HG02970 (cell line): ENCODE results near the gene MIAT.

ENCODE experiments used
- ATAC-seq: cut with Tn5 transposase; IDR thresholded peaks from one replicate; pipeline ENCODE4 v1.9.1; 2021; ENCODE audit warnings: mild to moderate bottlenecking, moderate library complexity, moderate number of reproducible peaks; ENCODE audit not compliant: unreplicated experiment, low FRiP score

The MIAT gene

GRCh38 chr22:26718905-26719304 is 61.5 kb downstream of the MIAT start:
- ATAC-seq = no peak

GRCh38 chr22:26722159-26722558 is 64.8 kb downstream of the MIAT start:
- no peak for ATAC-seq

DNA sequence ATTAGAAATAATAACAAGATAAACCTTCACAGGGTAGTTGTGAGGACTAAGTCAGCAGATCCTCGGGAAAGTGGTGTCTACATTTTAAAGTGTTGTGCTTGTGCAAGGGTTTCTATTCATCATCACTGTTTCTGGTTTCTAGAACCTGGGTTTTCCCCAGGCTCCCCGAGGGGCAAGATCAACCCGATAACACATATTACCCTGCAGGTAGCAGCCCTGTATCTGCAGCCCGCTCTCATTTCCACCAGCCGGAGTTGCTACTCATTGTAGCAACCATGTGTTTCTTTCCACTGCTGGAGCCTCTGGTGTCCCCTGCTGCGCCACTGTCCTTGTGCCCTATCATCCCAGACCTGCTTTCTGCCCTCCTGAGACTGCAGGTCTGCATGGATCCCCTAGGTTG is 67.0 kb downstream of the MIAT start:
- ATAC-seq = no peak

DNA sequence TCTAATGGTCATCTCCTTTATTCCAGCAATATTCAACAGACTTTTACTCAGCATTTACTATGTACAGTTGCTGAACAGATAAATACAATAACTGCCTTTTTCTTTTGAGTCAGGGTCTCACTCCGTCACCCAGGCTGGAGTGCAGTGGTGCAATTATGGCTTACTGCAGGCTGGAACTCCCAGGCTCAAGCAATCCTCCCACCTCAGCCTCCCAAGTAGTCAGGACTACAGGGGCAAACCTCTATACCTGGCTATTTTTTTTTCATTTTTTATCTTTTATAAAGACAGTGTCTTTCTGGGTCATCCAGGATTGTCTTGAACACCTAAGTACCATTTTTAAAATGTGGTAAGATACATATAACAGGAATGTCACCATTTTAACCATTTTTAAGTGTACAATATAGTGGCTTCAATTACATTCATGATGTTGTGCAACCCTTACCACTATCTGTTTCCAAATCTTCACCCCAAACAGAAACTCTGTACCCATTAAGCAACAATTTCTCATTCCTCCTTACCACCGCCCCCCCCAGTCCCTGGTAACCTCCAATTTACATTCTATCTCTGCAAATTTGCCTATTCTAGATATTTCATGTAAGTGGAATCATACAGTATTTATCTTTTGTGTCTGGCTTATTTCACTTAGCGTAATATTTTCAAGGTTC is 67.8 kb downstream of the MIAT start:
- no peak for ATAC-seq
